Measurements from ENCODE around the gene SLC5A9.

GRCh38 chr1:48215889-48216288 is 6.6 kb upstream of the SLC5A9 start:
- TF ChIP-seq ZNF274 (IDR thresholded peaks at IDR 0.05; ENCODE audit: insufficient read depth, insufficient read length) (no peak), REST (IDR thresholded peaks at IDR 0.05; ENCODE audit: low read depth, low read length) (no peak), MTA3 (IDR thresholded peaks at IDR 0.05; ENCODE audit: borderline replicate concordance, low read length) (no peak), SIN3A (IDR thresholded peaks at IDR 0.05; ENCODE audit: low read depth, low read length) (no peak)
